Measurements from ENCODE around the gene MCCD1.

MCCD1 gene

GRCh38 chr6:31579119-31579505 lies 50.4 kb downstream of the MCCD1 start:
- H3K9ac ChIP-seq, result no peak overlapping the region
- H3K4me3 ChIP-seq (ENCODE audit: low read depth, low read length), result no peak overlapping the region
- H3K79me2 ChIP-seq, result no peaks in the 10 kb centered on the region
- no peaks in the 10 kb centered on the region for H3K9me3 ChIP-seq (ENCODE audit: control insufficient read depth, low read length)
- no peak overlapping the region for H2AFZ ChIP-seq
- no peak overlapping the region for H3K27ac ChIP-seq
- TF ChIP-seq CTCF (IDR thresholded peaks at IDR 0.05), result no peak
- H3K4me2 ChIP-seq (ENCODE audit: low read length), result no peak overlapping the region
- H3K4me1 ChIP-seq, result no peaks in the 10 kb centered on the region
- no peaks in the 10 kb centered on the region for H3K27me3 ChIP-seq (ENCODE audit: control insufficient read depth, insufficient read depth, low read length)
- no peaks in the 10 kb centered on the region for H3K36me3 ChIP-seq (ENCODE audit: control insufficient read depth, insufficient read depth, low read length)

Measured in parathyroid adenoma (tissue), 2 donors.